DMS 273 (cell line): ENCODE measurements around the gene LIN7C.

ENCODE experiments used
- DNase-seq: peaks from one replicate; lab custom pipeline; 2025; ENCODE audit not compliant: unreplicated experiment; lab: John Stamatoyannopoulos, UW

LIN7C gene

GRCh38 chr11:27512238-27512637 lies 5.7 kb upstream of the LIN7C start:
- no peak for DNase-seq

DNA sequence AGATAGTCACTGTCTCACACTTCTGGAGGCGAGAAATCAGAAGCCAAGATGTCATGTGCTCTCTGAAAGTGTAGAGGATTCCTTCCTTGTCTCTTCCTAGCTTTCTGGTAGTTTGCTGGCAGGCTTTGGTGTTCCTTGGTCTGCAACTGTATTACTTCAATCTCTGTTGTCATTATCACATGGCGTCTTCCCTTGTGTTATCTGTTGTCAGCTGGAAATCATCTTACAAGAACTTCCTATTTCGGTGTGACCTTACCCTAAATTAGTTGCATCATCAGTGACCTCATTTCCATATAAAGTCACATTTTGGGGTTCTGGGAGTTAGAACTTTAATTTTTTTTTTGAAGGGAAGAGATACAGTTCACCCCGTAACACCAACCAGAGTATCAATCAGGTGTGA lies 3.3 kb upstream of the LIN7C start:
- no peak for DNase-seq

DNA sequence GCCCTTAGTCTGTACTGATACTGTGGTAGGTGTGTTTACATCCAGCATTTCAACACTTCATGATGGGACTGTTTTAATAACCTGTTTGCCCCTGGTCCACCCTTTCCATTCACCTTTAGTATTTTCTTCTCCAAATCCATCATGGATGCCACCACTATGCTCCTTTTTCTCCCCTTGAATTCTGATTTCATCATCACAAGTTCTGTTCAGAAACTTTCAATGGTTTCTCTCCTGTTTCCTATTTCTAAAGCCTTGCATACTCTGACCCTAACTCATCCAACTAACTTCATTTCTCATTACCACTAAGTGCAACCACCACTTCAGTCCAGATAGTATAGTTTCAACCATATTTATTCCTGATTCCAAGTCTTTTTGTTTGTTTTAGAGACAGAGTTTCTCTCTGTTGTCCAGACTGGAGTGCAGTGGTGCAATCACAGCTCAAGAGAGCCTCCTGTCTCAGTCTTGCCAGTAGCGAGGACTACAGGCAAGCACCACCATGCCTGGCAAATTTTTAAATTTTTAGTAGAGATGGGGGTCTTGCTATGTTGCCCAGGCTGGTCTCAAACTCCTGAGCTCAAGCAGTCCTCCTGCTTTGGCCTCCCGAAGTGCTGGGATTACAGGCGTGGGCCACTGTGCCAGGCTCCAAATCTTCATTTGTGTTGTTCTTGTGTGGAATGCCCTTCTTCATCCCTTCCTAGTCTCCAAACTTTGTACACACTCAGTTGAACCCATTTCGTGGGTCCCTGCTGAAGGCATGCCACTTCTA lies 1.2 kb upstream of the LIN7C start:
- DNase-seq: no peak

GRCh38 chr11:27505781-27506180 lies 788 bp downstream of the LIN7C start:
- no peak for DNase-seq

GRCh38 chr11:27504205-27504604 lies 2.4 kb downstream of the LIN7C start:
- no peak for DNase-seq

DNA sequence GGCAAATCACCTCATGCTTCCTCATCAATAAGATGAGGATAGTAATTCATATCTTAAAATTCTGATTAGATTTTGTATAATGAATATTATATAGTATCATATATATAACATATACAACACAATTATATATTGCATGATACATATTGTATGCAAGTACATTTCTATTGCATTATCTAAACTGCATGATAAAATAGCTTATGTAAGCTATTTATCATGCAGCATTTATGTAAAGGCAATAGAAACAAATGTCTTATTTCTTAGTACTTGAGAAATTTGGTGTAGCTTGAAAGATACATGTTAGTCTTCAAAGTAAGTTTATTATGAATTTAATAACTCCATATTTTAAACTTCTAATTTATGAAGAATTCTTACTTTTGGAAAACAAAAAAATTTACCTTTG lies 5.5 kb downstream of the LIN7C start:
- DNase-seq: no peak

DNA sequence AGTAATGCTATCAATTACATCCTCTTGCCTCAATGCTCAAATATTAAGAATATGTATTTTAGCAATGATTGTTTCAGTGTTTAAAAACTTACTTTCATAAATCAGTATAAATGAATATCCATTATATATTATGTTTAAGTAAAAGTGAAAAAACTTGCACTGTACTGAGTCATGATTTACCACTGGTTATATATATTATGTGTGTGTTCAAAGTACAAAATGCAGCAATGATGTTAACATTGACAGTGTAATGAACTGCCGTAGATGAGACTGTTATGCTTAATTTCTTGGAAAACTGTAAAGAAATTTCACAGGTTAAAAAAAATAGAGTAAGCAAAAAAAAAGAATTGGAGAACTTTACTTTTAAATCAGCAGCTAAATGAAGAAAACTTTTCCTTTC lies 8.7 kb downstream of the LIN7C start:
- no peak for DNase-seq

DNA sequence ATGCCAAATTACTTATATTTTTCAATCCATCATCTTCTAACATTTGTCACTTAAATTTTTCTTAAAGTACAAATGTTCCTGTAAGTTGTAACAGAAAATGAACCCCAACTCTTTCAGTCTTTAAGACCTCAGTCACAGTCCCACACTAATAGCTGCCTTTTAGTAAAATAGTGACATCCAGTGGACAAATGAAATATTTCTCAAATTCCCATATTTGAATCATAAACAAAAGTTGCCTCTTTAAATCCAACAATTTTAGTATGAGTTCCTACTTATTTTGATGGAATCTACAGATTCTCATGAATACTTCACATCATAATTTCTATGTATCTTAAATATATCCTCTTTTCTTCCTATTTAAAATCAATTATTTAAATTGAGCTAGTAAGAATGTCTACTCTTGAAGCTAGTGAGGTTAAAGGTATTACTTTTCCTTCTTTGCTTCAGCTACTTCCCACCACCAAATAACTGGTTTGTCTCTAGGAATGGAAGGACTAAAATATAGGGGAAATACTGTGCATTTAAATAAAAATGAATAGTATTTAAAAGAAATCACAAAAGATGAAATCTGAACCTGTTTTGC lies 9.2 kb downstream of the LIN7C start:
- DNase-seq: peak; percentile 31

GRCh38 chr11:27496461-27496860 lies 10.1 kb downstream of the LIN7C start:
- no peak for DNase-seq

GRCh38 chr11:27495710-27496300 lies 10.8 kb downstream of the LIN7C start:
- no peak for DNase-seq

- DNase-seq: no peak
These were observed 17.5 kb downstream of the LIN7C start for GRCh38 chr11:27489092-27489491.

DNA sequence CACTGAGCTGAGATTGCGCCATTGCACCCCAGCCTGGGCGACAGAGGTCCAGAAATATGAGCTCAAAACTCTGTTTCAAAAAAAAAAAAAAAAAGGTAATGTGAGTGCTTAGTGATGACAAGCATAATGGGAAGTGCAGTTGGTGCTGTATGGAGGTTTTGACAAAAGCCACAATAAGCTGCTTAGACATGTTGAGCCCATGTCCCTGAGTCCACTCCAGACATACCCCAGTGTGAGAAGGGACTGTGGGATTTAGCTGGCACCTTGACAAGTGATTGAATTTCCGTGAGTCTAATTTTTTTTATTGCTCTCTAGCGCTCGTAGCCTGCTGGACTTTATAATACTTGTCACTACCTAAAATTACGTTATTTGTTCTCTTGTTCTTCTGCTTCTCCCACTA lies 18.9 kb downstream of the LIN7C start:
- peak; percentile 16 for DNase-seq

GRCh38 chr11:27485930-27486773 lies 20.4 kb downstream of the LIN7C start:
- DNase-seq: peak; percentile 77

- no peak for DNase-seq
These were observed 23.8 kb downstream of the LIN7C start for GRCh38 chr11:27482793-27483192.

DNA sequence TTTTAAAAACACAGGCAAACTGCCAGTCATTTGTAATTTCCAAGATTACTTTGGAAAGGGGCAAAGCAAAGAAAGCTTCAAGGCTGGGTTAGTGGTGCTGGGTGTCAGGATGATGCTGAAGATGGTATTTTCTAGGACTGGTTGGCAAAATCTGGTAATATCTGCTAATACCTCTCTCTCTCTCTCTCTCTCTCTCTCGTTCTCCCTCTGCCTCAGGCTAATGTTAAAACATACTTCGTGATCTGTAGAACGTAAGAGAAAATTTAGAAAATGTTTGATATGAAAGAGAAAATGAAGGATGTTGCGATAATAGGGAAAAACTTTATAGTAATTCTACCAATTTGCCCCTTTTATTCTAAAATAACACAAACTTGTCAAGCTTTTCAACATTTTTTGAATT lies 24.6 kb downstream of the LIN7C start:
- no peak for DNase-seq

GRCh38 chr11:27477831-27478230 lies 28.7 kb downstream of the LIN7C start:
- no peak for DNase-seq

GRCh38 chr11:27477243-27477642 lies 29.3 kb downstream of the LIN7C start:
- no peak for DNase-seq

GRCh38 chr11:27475622-27476021 lies 30.9 kb downstream of the LIN7C start:
- DNase-seq: no peak

- DNase-seq: peak; percentile 64
These were observed 33.6 kb downstream of the LIN7C start for GRCh38 chr11:27473017-27473406.

GRCh38 chr11:27472398-27473016 lies 34.1 kb downstream of the LIN7C start, which contains the start of gene LGR4:
LGR4 (minus strand) TSS chr11:27472790; CDS start chr11:27472302, 488 bp downstream.
- peak; percentile 97 for DNase-seq
